Fibroblast of villous mesenchyme (primary cell): ENCODE data around the gene ZNF423. TPM values are rescaled to one million over a fixed set of nuclear protein-coding genes. Genes with fewer than 3 reads are reported as not detected.

ENCODE experiments used
- DNase-seq: peaks from one replicate; pipeline ENCODE4 v3.0.0-alpha.2; 2010; ENCODE audit warnings: low read depth
- H3K4me3 ChIP-seq: 2 replicates; pipeline ENCODE4 v1.5.1; 2011; ENCODE audit warnings: low read depth, mild to moderate bottlenecking, low read length
- CTCF ChIP-seq: IDR thresholded peaks from 2 replicates; pipeline ENCODE4 v1.5.1; 2012; ENCODE audit warnings: low read depth, mild to moderate bottlenecking, low read length; ENCODE audit not compliant: insufficient read depth
- total RNA-seq: library from RNA; depleted of rRNA; stranded (reverse); fragments of >200 nt; gene quantifications from 2 replicates; pipeline ENCODE4 v1.2.3, GENCODE V29; 2012

Gene ZNF423
- total RNA-seq, 1 donor: 0.43 TPM

GRCh38 chr16:49496656-49497055, 359.3 kb downstream of the ZNF423 start:
- no peak for DNase-seq
- no peak for TF ChIP-seq CTCF
- H3K4me3 ChIP-seq: no peak overlapping the region

- no peak for TF ChIP-seq CTCF
- no peak for DNase-seq
- H3K4me3 ChIP-seq: no peak overlapping the region
Measured at GRCh38 chr16:49495596-49496355, 360.1 kb downstream of the ZNF423 start.

GRCh38 chr16:49494891-49495566, 360.9 kb downstream of the ZNF423 start:
- DNase-seq: no peak
- TF ChIP-seq CTCF: no peak
- H3K4me3 ChIP-seq: no peak overlapping the region

GRCh38 chr16:49494474-49494873, 361.4 kb downstream of the ZNF423 start:
- H3K4me3 ChIP-seq: no peak overlapping the region
- no peak for TF ChIP-seq CTCF
- DNase-seq: no peak

GRCh38 chr16:49493836-49494235, 362.1 kb downstream of the ZNF423 start:
- DNase-seq: no peak
- H3K4me3 ChIP-seq: no peak overlapping the region
- no peak for TF ChIP-seq CTCF

GRCh38 chr16:49492896-49493626, 362.9 kb downstream of the ZNF423 start:
- no peak for TF ChIP-seq CTCF
- DNase-seq: no peak
- H3K4me3 ChIP-seq: no peak overlapping the region
